Mucosa of gallbladder (tissue), 1 donor: ENCODE measurements around the gene KLK8. TPM values are rescaled to one million over a fixed set of nuclear protein-coding genes. Genes with fewer than 3 reads are reported as not detected.
"Not testable (repeated sequence)": the region's sequence is repeated elsewhere in the genome, so short reads cannot be mapped to it uniquely, and the experiment has no call there.

Experiments used
- DNase-seq: peaks from one replicate; pipeline ENCODE4 v3.0.0-alpha.2; 2020; ENCODE audit warnings: low spot score
- total RNA-seq: library from RNA; stranded (reverse); gene quantifications from one replicate; pipeline ENCODE4 v1.2.1, GENCODE V29; 2021
- donor health status: DM: no; HTN: no; CAD: no.

The KLK8 gene
- total RNA-seq, 1 donor from 2014 or later = 2.4 TPM

DNA sequence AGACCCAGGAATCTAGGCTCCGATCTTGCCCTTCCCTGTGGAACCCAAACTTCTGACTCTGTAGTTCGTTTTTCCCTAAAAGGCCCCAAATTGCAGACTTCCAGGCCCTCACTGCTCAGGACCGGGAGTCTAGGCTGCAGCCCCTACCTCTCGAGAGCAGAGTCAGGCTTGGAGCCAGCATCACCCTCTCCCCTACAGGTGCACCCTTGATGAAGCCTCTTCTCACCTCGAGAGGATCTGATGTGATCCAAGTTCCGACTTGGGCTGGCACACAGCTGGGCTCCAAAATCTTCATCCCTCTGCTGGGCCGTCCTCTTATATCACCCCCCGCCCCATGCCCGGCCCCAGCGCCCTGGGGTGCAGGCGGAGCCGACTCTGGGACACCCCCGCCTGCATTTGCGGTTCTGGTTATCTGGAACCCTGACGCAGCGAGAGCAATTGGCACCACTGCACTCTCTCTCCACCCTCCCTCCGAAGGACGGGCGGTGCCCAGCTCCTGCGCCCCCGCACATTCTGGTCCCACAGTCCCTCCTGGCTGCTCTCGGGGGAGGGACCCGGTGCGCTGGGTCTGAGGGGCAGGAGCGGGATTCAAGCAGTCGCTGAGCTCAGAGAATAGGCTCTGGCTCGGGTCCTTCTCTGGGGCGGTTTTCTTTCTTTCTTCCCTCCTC, 17.6 kb downstream of the KLK8 start, which contains the start of gene KLK7:
Gene KLK7, minus strand, starts transcription at position 293 of the 668 bp plus-strand sequence. CDS start 1,518 bp downstream, outside the sequence.
- no peak for DNase-seq

DNA sequence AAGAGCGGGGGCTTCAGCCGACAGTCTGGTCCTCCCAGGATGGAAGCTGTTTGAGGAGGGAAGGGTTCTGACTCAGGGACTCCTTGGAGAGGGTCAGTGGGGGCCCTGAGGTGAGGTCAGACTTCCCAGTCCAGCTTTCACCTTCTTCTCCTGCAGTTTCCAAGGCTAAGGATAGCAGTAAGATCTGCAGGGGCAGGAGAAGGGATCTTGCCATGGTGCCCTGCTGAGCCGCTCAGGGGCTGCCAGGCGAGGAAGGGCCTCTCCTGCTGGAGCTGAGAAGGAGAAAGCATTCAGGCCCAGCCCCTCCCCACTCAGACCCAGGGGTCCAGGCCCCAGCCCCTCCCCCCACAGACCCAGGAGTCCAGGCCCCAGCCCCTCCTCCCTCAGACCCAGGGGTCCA, 19.2 kb downstream of the KLK8 start:
- no peak for DNase-seq

DNA sequence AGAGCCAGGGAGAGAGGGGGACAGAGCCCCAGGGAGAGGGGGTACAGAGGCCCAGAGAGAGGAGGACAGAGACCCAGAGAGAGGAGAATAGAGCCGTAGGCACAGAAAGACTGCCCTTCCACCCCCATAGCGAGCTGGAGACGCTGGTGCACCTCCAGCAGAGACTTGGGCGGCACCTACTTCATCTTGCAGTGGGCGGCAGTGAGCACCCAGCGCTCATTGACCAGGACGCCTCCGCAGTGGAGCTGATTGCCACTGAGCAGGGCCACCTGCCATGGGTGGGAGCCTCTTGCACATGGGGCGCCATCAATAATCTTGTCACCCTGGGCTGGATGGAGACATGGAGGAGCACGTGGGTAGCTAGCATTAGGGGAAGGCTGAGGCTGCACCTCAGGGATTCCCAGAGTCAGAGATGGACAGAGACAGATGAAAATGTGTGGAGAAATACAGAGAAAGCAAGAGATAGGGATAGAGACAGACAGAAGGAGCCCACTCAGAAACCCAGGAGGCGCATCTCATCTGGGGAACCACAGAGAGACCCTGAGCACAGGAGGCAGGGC, 19.7 kb downstream of the KLK8 start:
- no peak for DNase-seq

DNA sequence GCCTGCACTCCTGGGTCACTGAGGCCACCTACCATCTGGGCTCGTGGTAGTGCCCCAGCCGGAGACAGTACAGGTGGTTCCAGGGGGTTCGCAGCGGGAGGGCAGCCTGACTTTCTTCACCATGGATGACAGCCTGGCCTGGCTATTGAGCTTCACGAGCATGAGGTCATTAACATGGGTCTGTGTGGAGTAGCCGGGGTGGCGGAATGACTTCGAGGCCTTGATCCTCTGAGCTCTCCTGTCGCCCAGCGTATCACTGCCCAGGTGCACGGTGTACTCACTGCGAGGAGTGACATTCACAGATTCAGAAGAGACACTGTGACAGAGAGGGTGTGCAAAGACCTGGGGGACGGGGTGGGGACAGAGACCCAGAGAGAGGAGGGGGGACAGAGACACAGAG, 21.2 kb downstream of the KLK8 start:
- no peak for DNase-seq

DNA sequence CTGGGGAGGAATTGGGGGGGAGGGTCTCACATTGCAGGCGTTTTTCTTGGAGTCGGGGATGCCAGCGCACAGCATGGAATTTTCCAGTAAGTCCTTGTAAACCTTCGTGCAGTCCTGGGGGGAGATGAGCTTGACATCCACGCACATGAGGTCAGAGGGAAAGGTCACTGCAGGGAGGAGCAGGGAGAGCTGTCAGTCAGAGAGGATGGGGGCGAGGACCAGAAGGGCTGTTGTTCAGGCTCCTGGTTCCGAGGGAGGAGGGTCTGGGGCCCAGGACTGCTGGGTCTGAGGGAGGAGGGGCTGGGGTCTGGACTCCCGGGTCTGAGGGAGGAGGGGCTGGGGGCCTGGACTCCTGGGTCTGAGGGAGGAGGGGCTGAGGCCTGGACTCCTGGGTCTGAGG, 21.6 kb downstream of the KLK8 start:
- no peak for DNase-seq

DNA sequence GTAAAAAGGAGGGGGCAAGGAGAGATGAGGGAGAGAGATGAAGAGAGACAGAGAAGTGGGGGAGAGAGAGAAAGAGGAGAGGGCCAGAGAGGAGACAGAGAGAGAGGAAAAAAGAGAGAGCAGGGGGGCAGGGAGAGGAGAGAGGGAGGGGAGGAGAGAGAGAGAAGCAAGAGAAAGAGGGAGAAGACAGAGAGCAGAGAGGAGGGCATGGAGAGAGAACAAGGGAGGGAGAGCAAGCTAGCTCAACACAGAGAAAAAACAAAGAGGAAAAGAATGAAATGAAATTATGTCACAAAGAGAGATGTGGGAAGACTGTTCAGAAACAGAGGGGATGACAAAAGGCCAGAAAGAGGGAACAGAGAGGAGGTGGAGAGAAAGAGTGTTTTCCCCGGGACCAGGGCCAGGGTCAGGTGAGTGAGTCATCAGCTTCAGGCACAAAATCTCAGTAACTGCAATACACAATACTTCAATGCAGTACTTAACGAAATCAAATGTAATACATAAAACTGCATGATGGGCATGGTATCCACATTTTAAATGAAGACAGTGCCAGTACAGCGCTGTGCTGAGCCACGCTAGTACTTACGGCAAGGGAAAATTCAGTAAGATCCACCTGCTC, 22.5 kb downstream of the KLK8 start:
- DNase-seq = no peak

DNA sequence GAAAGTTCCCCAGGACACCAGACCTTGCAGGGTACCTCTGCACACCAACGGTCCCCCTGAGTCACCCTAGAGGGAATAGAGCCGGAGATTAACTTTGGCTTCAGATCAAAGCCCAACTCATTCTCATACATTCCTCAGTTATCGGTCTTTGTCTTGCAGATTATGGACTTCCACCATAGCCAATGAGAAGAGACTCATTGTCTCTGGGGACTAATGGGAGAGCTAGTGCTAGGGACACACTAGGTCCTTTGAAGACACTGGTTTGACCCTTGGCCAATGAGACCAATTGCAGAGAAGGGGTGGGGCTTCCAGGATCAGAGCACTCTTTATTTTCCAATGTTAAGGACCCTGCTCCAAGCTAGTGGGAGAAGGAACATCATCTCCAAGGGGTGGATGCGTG, 23.8 kb downstream of the KLK8 start:
- DNase-seq = no peak

DNA sequence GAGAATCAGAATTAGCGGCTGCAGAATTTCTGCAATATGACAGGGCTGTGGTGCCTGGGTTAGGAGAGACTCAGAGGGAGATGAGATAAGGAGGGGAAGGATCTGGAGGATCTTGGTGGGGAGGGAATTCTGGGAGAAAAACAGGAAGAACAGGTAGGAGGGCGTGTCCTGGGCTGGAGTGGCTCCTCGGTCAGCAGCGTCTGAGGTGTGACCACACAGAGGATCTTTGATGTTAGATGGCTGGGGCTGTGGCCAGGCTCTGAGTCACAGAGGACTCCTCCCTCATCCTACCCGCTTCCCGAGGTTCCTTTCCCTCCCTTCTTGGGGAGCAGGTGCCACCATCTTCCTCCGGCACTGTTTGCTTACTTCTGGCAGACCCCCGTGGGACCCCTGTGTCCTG, 25.6 kb downstream of the KLK8 start:
- peak; percentile 79 for DNase-seq

DNA sequence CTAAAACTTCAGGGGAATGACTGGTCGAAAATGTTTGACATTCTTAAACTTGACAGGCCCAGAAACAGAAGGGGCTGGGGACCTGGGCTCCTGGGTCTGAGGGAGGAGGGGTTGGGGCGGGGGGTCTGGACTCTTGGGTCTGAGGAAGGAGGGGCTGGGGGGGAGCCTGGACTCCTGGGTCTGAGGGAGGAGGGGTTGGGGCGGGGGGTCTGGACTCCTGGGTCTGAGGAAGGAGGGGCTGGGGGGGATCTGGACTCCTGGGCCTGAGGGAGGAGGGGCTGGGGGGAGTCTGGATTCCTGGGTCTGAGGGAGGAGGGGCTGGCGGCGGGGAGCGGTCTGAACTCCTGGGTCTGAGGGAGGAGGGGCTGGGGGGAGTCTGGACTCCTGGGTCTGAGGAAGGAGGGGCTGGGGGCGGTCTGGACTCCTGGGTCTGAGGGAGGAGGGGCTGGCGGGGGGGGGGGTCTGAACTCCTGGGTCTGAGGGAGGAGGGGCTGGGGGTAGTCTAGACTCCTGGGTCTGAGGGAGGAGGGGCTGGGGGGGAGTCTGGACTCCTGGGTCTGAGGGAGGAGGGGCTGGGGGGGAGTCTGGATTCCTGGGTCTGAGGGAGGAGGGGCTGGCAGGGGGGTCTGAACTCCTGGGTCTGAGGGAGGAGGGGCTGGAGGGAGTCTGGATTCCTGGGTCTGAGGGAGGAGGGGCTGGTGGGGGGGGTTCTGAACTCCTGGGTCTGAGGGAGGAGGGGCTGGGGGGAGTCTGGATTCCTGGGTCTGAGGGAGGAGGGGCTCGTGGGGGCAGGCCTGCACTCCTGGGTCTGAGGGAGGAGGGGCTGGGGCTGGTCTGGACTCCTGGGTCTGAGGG, 26.5 kb downstream of the KLK8 start:
- no peak for DNase-seq

DNA sequence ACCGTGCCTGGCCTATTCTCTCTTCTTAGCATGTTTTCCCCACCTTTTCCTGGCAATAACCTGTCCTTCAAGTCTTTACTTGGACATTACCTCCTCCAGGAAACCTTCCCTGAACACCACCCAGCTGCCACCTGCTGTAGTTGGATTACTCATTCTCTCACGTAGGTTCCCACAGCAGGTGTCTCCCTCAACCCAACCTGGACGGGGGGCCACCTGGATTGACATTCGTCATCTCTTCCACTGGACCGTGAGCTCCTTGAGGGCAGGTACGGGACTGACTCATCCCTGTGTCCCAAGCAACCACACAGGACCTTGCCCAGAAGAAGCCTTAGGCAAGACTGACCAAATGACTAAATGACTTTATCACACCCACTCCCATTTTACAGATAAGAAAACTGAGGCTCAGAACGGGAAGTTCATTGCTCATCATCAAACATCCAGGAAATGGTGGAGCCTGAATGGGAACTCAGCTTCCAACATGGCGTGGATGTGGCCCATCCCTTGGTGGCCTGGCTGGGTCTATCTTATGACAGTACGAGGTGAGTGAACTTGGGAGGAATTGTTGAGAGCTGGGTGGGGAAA, 28.5 kb downstream of the KLK8 start:
- DNase-seq = no peak

DNA sequence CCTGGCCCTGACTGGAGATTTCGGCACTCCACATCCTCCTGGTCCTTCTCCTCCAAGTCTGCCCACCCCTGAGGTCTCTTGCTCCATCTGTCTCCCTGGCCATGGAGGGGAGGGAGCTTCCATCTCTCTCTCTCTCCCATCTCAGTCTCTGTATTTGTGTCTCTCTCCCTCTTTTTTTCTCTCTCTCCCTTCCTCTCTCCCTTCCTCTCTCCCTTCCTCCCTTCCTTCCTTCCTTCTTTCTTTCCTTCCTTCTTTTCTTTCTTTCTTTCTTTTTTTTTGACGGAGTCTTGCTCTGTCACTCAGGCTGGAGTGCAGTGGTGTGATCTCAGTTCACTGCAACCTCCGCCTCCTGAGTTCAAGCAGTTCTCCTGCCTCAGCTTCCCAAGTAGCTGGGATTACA, 31.6 kb downstream of the KLK8 start:
- not testable (repeated sequence) for DNase-seq

DNA sequence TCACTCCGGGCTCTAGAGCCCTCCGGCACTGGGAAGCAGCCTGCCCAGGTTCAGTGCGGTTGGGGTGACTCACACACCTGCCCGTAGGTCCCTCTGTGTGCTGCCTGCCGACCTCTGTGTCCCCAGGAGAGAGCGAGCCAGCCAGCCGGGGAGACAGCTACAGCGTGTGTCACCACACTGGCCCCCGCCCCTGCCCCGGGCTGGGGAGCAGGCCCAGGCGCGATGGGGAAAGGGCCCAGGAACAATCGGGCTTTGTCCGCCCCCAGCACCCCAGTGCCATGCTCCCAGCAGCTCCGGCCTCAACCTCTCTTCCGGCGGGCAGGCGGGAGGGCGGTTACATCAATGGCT, 32.0 kb downstream of the KLK8 start, which contains the start of gene KLK6:
Gene KLK6, minus strand, starts transcription at position 179 of the 348 bp plus-strand sequence. CDS start 1,487 bp downstream, outside the sequence.
- DNase-seq = no peak

DNA sequence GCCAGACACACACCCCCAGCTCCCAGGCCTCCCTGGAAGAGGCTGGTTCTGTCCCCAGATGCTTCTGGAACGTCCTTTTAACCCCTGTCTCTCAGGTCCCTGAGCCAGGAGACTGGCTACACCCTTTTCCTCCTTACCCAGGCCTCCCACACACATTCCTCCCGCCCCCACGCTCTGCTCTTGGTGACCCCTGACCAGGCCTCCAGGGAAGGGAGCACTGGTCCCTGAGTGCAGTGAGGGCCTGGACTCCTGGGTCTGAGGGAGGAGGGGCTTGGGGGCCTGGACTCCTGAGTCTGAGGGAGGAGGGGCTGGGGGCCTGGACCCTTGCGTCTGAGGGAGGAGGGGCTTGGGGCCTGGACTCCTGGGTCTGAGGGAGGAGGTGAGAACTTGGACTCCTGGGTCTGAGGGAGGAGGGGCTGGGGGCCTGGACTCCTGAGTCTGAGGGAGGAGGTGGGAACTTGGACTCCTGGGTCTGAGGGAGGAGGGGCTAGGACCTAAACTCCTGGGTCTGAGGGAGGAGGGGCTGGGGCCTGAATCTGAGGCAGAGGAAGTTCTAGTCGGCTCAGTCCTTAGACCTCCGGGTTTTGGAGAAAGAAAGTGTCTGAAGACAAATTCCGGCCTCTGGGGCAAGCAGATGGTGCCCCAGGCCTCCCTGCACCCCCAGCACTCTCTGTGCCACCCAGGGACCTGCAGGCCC, 32.5 kb downstream of the KLK8 start:
- DNase-seq = no peak

DNA sequence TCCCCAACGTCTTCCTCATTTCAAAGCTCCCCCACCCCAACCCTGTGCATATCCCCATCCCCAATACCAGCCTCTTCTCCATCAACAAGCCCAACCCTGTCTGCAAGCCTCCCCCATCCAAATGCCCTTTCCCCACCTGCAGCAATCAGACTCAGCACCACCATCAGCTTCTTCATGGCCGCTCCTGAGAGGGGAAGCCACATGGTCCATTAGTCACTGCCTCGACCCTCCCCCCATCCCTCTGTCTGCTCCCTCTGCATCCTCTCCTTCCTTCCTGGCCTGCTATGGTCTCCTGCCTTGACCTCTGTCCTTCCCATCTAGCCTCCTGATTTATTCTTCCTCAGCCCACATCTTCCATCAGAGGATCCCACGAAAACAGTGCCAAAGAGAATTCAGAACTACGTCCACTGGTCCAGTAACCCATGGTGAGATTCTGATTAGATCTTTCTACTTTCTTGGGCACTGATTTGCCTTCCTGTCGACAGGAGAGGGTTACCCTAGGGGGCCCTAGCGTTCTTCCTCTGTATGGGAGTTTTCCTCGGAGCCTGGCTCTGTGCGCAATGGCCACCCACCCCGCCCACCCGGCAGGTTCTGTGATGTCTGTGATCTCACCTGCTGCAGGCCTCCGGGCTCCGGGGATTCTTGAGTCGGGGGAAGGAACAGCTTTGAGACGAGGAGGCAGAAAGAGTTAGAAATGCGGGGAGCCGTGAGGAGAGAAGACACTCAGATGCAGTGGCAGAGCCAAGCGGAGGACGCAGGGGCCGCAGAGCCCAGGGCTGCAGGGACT, 33.3 kb downstream of the KLK8 start:
- DNase-seq = no peak

DNA sequence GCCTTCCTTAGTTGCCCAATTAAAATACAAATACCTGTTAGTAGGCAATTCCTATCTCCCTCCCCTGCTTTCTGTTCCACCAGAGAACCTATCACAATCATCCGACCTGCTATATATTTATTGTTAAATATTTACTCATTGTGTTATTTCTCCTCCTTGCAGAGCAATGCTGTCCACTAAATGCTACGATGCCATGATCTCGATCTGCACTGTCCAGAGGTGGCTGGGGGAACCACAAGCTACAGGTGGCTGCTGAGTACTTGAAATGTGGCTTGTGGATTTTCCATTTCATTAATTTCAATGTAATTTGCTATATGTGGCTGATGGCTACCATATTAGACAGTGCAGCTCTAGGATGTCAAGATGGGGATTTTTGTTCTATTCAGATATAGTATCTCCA, 37.1 kb downstream of the KLK8 start:
- no peak for DNase-seq

DNA sequence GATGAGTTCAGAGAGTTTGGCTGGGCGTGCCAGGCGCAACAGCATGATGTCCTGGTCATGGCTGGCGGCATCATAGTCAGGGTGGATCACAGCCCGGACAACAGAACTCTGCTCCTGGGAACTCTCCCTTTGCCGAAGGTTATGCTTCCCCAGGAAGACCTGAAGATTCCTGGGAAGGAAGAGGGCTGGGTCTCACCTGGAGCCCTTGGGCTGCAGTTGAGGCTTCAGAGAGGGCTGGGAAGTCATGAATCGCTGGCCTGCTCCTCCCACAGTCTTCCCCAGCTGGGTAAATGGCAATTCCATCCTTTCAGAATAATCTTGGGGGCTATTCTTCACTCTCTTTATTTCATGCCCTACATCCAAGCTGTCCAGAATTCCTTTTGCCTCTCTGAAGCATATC, 38.0 kb downstream of the KLK8 start:
- no peak for DNase-seq

DNA sequence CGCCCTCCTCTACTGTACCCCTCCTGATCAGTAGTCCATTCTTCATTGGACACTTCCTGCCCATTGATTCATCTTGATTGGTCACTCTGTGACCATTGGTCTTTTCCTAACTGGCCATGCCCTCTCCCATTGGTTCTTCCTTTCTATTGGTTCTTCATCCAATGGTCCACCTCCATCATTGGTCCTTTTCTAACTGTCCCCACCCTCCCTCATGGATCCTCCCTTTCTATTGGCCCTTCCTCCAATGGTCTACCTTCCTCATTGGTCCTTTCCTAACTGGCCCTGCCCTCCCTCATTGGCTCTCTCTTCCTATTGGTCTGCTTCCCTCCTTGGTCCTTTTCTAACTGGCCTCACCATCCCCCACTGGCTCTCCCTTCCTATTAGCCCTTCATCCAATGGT, 39.2 kb downstream of the KLK8 start:
- no peak for DNase-seq

DNA sequence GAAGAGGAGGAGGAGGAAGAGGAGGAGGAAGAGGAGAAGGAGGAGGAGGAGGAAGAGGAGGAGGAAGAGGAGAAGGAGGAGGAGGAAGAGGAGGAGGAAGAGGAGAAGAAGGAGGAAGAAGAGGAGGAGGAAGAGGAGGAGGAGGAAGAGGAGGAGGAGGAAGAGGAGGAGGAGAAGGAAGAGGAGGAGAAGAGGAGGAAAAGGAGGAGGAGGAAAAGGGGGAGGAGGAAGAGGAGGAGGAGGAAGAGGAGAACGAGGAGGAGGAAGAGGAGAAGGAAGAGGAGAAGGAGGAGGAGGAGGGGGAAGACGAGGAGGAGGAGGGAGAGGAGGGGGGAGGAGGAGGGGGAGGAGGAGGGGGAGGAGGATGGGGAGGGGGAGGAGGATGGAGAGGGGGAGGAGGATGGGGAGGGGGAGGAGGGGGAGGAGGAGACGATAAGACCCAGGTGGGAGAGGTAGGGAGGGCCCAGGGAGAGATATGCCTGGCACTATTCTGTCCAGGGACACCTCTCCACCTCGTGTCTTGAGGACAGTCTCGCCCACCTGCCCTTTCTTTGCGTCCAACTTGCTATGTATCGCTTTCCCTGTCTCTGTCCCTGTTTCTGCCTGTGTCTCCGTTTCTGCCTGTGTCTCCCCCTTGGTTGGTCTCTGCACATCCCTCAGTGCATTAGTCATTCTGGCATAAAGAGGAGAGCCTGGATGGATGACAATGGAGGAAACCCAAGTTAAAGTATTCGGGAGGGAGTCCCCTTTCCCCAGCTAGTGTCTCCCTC, 41.5 kb downstream of the KLK8 start:
- no peak for DNase-seq

DNA sequence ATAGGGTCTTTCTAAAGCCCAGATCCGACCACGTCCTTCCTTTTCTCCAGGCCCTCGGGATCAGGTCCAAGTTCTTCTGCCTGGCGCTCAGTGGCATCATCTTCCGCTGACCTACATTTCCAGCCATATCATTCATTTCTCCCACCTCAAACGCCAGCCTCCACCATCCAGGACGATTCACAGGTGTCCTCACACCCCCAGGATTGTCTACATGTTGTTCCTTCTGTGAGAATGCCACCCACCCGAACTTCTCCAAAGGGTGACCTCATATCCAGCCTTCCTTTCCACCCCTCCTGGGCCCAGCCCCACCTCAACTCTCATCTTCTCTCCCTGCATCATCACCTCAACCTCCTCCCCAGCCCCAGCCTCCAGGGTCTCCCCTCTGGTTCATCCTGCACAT, 43.8 kb downstream of the KLK8 start:
- DNase-seq = no peak

DNA sequence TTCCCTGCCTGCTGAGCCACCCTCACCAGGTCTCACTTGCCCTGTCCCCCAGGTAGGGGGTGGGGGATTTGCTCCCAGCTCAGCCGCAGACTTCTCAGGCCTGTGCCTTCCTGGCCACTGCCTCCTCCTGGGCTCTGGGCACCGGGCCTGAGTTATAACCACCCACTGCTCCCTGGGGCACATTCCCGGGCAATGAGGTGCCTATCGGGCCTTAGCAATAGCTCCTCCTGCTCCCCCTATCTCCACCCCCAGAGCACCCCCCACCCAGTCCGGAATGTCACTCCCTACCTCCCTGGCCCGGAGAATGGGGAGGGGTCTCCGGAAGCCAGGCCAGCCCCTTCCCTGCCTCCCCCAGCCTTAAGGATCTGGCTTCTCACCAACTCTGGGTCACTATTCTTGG, 48.5 kb downstream of the KLK8 start, which contains the start of gene KLK5:
Gene KLK5, minus strand, starts transcription at position 129 of the 400 bp plus-strand sequence. CDS start 381 bp downstream, outside the sequence.
- no peak for DNase-seq
